ENCODE measurements around the gene PGLYRP2.

The PGLYRP2 gene

GRCh38 chr19:15455996-15456395, 23.3 kb downstream of the PGLYRP2 start:
- DNase-seq (ENCODE audit: low read depth, low spot score): no peak

GRCh38 chr19:15453906-15454860, 25.1 kb downstream of the PGLYRP2 start:
- no peak for DNase-seq (ENCODE audit: low read depth, low spot score)

GRCh38 chr19:15453091-15453578, 26.2 kb downstream of the PGLYRP2 start:
- peak; percentile 41 for DNase-seq (ENCODE audit: low read depth, low spot score)

GRCh38 chr19:15452111-15453047, 26.9 kb downstream of the PGLYRP2 start:
- peak; percentile 85 for DNase-seq (ENCODE audit: low read depth, low spot score)

GRCh38 chr19:15450528-15450890, 28.8 kb downstream of the PGLYRP2 start:
- no peak for DNase-seq (ENCODE audit: low read depth, low spot score)

- DNase-seq (ENCODE audit: low read depth, low spot score): peak; percentile 93
Measured at GRCh38 chr19:15449620-15450527, 29.4 kb downstream of the PGLYRP2 start, which contains the start of gene WIZ. WIZ (minus strand) TSS chr19:15449956; CDS start chr19:15448307, 1,649 bp downstream.

GRCh38 chr19:15448778-15449619, 30.3 kb downstream of the PGLYRP2 start:
- no peak for DNase-seq (ENCODE audit: low read depth, low spot score)

- no peak for DNase-seq (ENCODE audit: low read depth, low spot score)
Measured at GRCh38 chr19:15448044-15448777, 31.1 kb downstream of the PGLYRP2 start.

GRCh38 chr19:15447057-15447456, 32.2 kb downstream of the PGLYRP2 start:
- no peak for DNase-seq (ENCODE audit: low read depth, low spot score)

- no peak for DNase-seq (ENCODE audit: low read depth, low spot score)
Measured at GRCh38 chr19:15445807-15446376, 33.4 kb downstream of the PGLYRP2 start.

GRCh38 chr19:15445227-15445605, 34.1 kb downstream of the PGLYRP2 start:
- DNase-seq (ENCODE audit: low read depth, low spot score): no peak

- no peak for DNase-seq (ENCODE audit: low read depth, low spot score)
Measured at GRCh38 chr19:15444505-15445226, 34.6 kb downstream of the PGLYRP2 start.

GRCh38 chr19:15443838-15444237, 35.5 kb downstream of the PGLYRP2 start:
- DNase-seq (ENCODE audit: low read depth, low spot score): peak; percentile 59

- no peak for DNase-seq (ENCODE audit: low read depth, low spot score)
Measured at GRCh38 chr19:15443325-15443724, 36.0 kb downstream of the PGLYRP2 start.

- no peak for DNase-seq (ENCODE audit: low read depth, low spot score)
Measured at GRCh38 chr19:15442142-15442920, 37.0 kb downstream of the PGLYRP2 start.

- DNase-seq (ENCODE audit: low read depth, low spot score): no peak
Measured at GRCh38 chr19:15441317-15441716, 38.0 kb downstream of the PGLYRP2 start.

GRCh38 chr19:15439821-15440641, 39.3 kb downstream of the PGLYRP2 start:
- no peak for DNase-seq (ENCODE audit: low read depth, low spot score)

All from astrocyte of the hippocampus (primary cell).